Endodermal cell (in vitro differentiated cells): ENCODE results near the gene PPM1M. TPM values are rescaled to one million over a fixed set of nuclear protein-coding genes. Genes with fewer than 3 reads are reported as not detected.

Experiments
- DNase-seq: peaks from one replicate; pipeline ENCODE4 v3.0.0-alpha.2; 2017
- H3K27ac ChIP-seq: 2 replicates; pipeline ENCODE4 v1.5.1; 2013; ENCODE audit warnings: mild to moderate bottlenecking, low read depth, low read length, moderate library complexity
- H3K27me3 ChIP-seq: 2 replicates; pipeline ENCODE4 v1.6.1; 2013; ENCODE audit warnings: mild to moderate bottlenecking, low read length, moderate library complexity; ENCODE audit not compliant: insufficient read depth, control insufficient read depth, poor library complexity, severe bottlenecking
- H3K36me3 ChIP-seq: 2 replicates; pipeline ENCODE4 v1.7.0; 2013; ENCODE audit warnings: mild to moderate bottlenecking, low read length, moderate library complexity; ENCODE audit not compliant: control insufficient read depth, insufficient read depth
- H3K4me1 ChIP-seq: one replicate; pipeline ENCODE4 v1.7.0; 2013; ENCODE audit warnings: low read length; ENCODE audit not compliant: control insufficient read depth, insufficient read depth
- H3K4me3 ChIP-seq: 2 replicates; pipeline ENCODE4 v1.5.1; 2013; ENCODE audit warnings: mild to moderate bottlenecking, low read length, moderate library complexity
- H3K9ac ChIP-seq: 2 replicates; pipeline ENCODE4 v1.6.1; 2013; ENCODE audit warnings: mild to moderate bottlenecking, low read length, moderate library complexity; ENCODE audit not compliant: poor library complexity, severe bottlenecking; ENCODE audit errors: extremely low read depth
- H3K9me3 ChIP-seq: 2 replicates; pipeline ENCODE4 v1.6.1; 2013; ENCODE audit warnings: mild to moderate bottlenecking, low read length, moderate library complexity; ENCODE audit not compliant: control insufficient read depth
- H3K27ac Mint-ChIP-seq: 2 replicates; pipeline ENCODE4 v1.8.0; 2020; ENCODE audit warnings: mixed read lengths
- H3K27me3 Mint-ChIP-seq: 2 replicates; pipeline ENCODE4 v1.8.0; 2021; ENCODE audit warnings: mild to moderate bottlenecking, mixed read lengths; ENCODE audit not compliant: insufficient read depth
- H3K36me3 Mint-ChIP-seq: 2 replicates; pipeline ENCODE4 v1.8.0; 2020; ENCODE audit warnings: low read depth, mixed read lengths
- H3K4me1 Mint-ChIP-seq: 2 replicates; pipeline ENCODE4 v1.8.0; 2020; ENCODE audit warnings: mixed read lengths
- H3K4me3 Mint-ChIP-seq: 2 replicates; pipeline ENCODE4 v1.8.0; 2020; ENCODE audit warnings: mild to moderate bottlenecking, moderate library complexity, mixed read lengths
- H3K9me3 Mint-ChIP-seq: 2 replicates; pipeline ENCODE4 v1.8.0; 2020; ENCODE audit warnings: mild to moderate bottlenecking, mixed read lengths
- WGBS, 2 experiments: methylation state at CpG; one replicate each; pipeline versions ENCODE4 v1.1.5 to v1.1.7; 2013; ENCODE audit warnings: missing lambda C conversion rate in 2 of 2, mixed read lengths in 1 of 2; ENCODE audit not compliant: insufficient coverage in 1 of 2, insufficient read length in 1 of 2; 5-methylcytosine and 5-hydroxymethylcytosine counted together
- total RNA-seq, 2 donors: library from RNA; stranded (reverse); fragmentation: NEBNext Ultra II Directional in 1 of 2; extraction: Animal tissue kit (Norgen Biotek cat#: 25700) in 1 of 2; gene quantifications; 2 replicates in 1 of 2; 3 replicates in 1 of 2; pipeline ENCODE4 v1.2.1, GENCODE V29; 2021
- TF ChIP-seq, protein P1 (sequence below): fragments of 200-600 bp; sonication (generic); conservative IDR thresholded peaks from 2 replicates; pipeline ENCODE4 v1.5.0; 2021; ENCODE audit warnings: antibody characterized with exemption, mild to moderate bottlenecking

The PPM1M gene
- total RNA-seq, 2 donors from 2014 or later: 6.7 to 6.8 TPM

DNA sequence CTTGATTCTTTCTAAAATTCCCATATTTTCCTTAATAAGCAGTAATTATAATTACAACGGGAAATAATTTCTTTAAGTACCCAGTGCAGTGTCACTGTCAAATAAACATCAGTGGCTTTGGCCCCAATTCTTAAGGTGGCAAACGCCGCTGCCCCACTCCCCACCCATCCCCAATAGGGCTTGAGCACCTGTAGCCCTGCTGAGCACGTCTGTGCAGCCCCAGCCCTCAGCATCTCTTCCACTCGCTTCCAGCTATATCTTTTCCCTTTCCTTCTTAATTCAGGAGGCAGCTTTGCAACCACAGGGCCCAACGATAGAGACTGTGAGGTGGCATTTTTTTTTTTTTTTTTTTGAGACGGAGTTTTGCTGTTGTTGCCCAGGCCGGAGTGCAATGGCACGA, 9.0 kb downstream of the PPM1M start:
- Mint-ChIP-seq H3K4me1 (peaks cover 11% of the 10 kb centered on the region), H3K36me3 (peaks cover 78% of the 10 kb centered on the region), H3K4me3 (no peak overlapping the region), H3K9me3 (no peaks in the 10 kb centered on the region), H3K27ac (no peak overlapping the region), H3K27me3 (no peaks in the 10 kb centered on the region)
- Histone ChIP-seq H3K27ac (no peak overlapping the region), H3K4me1 (peaks cover 4% of the 10 kb centered on the region), H3K27me3 (no peaks in the 10 kb centered on the region), H3K9ac (no peak overlapping the region), H3K9me3 (no peaks in the 10 kb centered on the region), H3K4me3 (no peak overlapping the region), H3K36me3 (peaks cover 82% of the 10 kb centered on the region)
- TF ChIP-seq, protein P1, sequence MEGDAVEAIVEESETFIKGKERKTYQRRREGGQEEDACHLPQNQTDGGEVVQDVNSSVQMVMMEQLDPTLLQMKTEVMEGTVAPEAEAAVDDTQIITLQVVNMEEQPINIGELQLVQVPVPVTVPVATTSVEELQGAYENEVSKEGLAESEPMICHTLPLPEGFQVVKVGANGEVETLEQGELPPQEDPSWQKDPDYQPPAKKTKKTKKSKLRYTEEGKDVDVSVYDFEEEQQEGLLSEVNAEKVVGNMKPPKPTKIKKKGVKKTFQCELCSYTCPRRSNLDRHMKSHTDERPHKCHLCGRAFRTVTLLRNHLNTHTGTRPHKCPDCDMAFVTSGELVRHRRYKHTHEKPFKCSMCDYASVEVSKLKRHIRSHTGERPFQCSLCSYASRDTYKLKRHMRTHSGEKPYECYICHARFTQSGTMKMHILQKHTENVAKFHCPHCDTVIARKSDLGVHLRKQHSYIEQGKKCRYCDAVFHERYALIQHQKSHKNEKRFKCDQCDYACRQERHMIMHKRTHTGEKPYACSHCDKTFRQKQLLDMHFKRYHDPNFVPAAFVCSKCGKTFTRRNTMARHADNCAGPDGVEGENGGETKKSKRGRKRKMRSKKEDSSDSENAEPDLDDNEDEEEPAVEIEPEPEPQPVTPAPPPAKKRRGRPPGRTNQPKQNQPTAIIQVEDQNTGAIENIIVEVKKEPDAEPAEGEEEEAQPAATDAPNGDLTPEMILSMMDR: no peak
- WGBS, 2 experiments: 93 to 96% methylated on average over 5 to 9 of the region's 9 CpGs
- DNase-seq: no peak

DNA sequence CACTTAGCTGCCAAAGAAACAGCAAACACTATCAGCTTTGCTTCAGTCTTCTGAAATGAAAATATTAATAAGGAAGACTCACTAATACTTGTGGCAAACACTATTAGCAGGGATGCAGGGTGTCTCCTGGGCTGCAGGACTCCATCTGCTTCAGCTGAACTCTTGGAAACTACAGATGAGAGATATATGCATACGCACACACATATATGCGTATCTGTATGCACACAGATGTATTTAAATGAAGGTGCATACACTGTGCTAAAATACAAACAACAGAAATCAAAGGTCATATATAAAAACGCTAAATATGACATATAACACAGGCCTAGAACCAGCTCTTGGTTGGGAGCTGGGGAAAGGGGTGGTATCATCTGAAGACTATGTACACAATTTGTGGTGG, 10.6 kb downstream of the PPM1M start:
- Histone ChIP-seq H3K4me1 (peaks cover 4% of the 10 kb centered on the region), H3K9me3 (no peaks in the 10 kb centered on the region), H3K27me3 (no peaks in the 10 kb centered on the region), H3K27ac (no peak overlapping the region), H3K9ac (no peak overlapping the region), H3K36me3 (peaks cover 96% of the 10 kb centered on the region), H3K4me3 (no peak overlapping the region)
- Mint-ChIP-seq H3K4me1 (peaks cover 11% of the 10 kb centered on the region), H3K27ac (no peak overlapping the region), H3K4me3 (no peak overlapping the region), H3K9me3 (no peaks in the 10 kb centered on the region), H3K27me3 (no peaks in the 10 kb centered on the region), H3K36me3 (peaks cover 86% of the 10 kb centered on the region)
- DNase-seq: no peak
- WGBS, 2 experiments: 100% methylated on average over 2 of the region's 3 CpGs; no CpG with 5 or more reads in 1 of the 2 experiments
- TF ChIP-seq, protein P1: no peak

DNA sequence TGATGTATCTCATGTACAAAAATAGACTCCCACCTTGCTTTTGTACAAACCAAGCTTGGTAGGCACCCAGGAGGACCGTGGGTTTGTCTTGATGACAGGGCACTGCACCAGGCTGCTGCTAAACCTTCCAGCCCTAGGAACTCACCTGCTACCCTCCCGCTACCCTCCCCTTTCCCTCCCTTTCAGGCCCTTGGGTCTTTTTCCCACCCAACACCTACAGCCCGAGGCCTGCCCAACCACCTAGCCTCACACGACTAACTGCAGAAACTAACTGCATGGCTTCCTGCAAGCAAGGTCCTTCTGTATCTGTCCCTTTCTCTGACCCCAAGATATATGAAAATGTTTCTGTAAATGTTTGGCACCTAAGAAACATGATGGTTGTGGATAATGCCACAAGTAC, 11.1 kb downstream of the PPM1M start:
- Histone ChIP-seq H3K36me3 (peaks cover 97% of the 10 kb centered on the region), H3K9me3 (no peaks in the 10 kb centered on the region), H3K9ac (no peak overlapping the region), H3K4me3 (no peak overlapping the region), H3K27me3 (no peaks in the 10 kb centered on the region), H3K27ac (no peak overlapping the region), H3K4me1 (peaks cover 4% of the 10 kb centered on the region)
- H3K4me3 Mint-ChIP-seq: no peak overlapping the region
- H3K27me3 Mint-ChIP-seq: no peaks in the 10 kb centered on the region
- H3K27ac Mint-ChIP-seq: no peak overlapping the region
- DNase-seq: no peak
- TF ChIP-seq, protein P1: no peak
- WGBS, 2 experiments: 94 to 100% methylated on average over 1 to 4 of the region's 4 CpGs
- H3K36me3 Mint-ChIP-seq: peaks cover 89% of the 10 kb centered on the region
- H3K9me3 Mint-ChIP-seq: no peaks in the 10 kb centered on the region
- peaks cover 11% of the 10 kb centered on the region for H3K4me1 Mint-ChIP-seq
